ENCODE data around the gene CHTF8. TPM values are rescaled to one million over a fixed set of nuclear protein-coding genes. Genes with fewer than 3 reads are reported as not detected.

Gene CHTF8
- total and polyA plus RNA-seq, 9 donors: 47.9 to 130 (median 82.6) TPM

GRCh38 chr16:69116256-69116875 lies 16.0 kb downstream of the CHTF8 start:
- Histone ChIP-seq H3K36me3 (no peaks in the 10 kb centered on the region), H3K4me3 (no peak overlapping the region), H3K9me3 (no peaks in the 10 kb centered on the region), H3K4me1 (ENCODE audit: insufficient read depth) (no peaks in the 10 kb centered on the region), H3K27me3 (no peaks in the 10 kb centered on the region), H3K27ac (no peak overlapping the region)
- TF ChIP-seq CTCF (IDR thresholded peaks at IDR 0.05): no peak
- TF ChIP-seq EP300 (IDR thresholded peaks at IDR 0.05): no peak
- peak in 1 of 5 donors; percentile 10 for DNase-seq
- intact Hi-C loops (cut with DNase I): loop anchor here in 1 of 4 donors (5.0 kb wide), 1 partner anchor 264 kb away; no protein-coding TSS in a partner anchor
- WGBS, 3 donors: 91 to 92% (median 91%) methylated on average over 7 of the region's 7 CpGs

GRCh38 chr16:69115837-69116236 lies 16.6 kb downstream of the CHTF8 start:
- Histone ChIP-seq H3K36me3 (no peaks in the 10 kb centered on the region), H3K27ac (no peak overlapping the region), H3K4me1 (ENCODE audit: insufficient read depth) (no peaks in the 10 kb centered on the region), H3K9me3 (no peaks in the 10 kb centered on the region), H3K4me3 (no peak overlapping the region), H3K27me3 (no peaks in the 10 kb centered on the region)
- intact Hi-C loops (cut with DNase I): loop anchor here in 1 of 4 donors (5.0 kb wide), 1 partner anchor 264 kb away; no protein-coding TSS in a partner anchor
- no peak for DNase-seq
- TF ChIP-seq POLR2A (IDR thresholded peaks at IDR 0.05) (no peak), EP300 (IDR thresholded peaks at IDR 0.05) (no peak), CTCF (IDR thresholded peaks at IDR 0.05) (no peak)
- 65 to 78% (median 67%) methylated on average over 1 of the region's 1 CpG for WGBS, 3 donors

GRCh38 chr16:69115361-69115760 lies 17.0 kb downstream of the CHTF8 start:
- no peaks in the 10 kb centered on the region for H3K4me1 ChIP-seq (ENCODE audit: insufficient read depth)
- intact Hi-C loops (cut with DNase I): loop anchor here in 1 of 4 donors (5.0 kb wide), 1 partner anchor 263 kb away; no protein-coding TSS in a partner anchor
- no peak overlapping the region for H3K4me3 ChIP-seq
- no peaks in the 10 kb centered on the region for H3K27me3 ChIP-seq
- no peaks in the 10 kb centered on the region for H3K36me3 ChIP-seq
- TF ChIP-seq CTCF (IDR thresholded peaks at IDR 0.05) (no peak), POLR2A (IDR thresholded peaks at IDR 0.05) (no peak), EP300 (IDR thresholded peaks at IDR 0.05) (no peak)
- H3K9me3 ChIP-seq: no peaks in the 10 kb centered on the region
- no peak overlapping the region for H3K27ac ChIP-seq
- peak in 1 of 5 donors; percentile 11 for DNase-seq
- WGBS, 3 donors: 95 to 96% (median 96%) methylated on average over 5 of the region's 5 CpGs

GRCh38 chr16:69114976-69115355 lies 17.4 kb downstream of the CHTF8 start:
- WGBS, 3 donors: 96 to 98% (median 97%) methylated on average over 6 of the region's 6 CpGs
- intact Hi-C loops (cut with DNase I): loop anchor here in 1 of 4 donors (5.0 kb wide), 1 partner anchor 263 kb away; no protein-coding TSS in a partner anchor
- DNase-seq: no peak

More at GRCh38 chr16:69114976-69115355, 17.4 kb downstream of the CHTF8 start:
- no peaks in the 10 kb centered on the region for H3K9me3 ChIP-seq
- no peaks in the 10 kb centered on the region for H3K36me3 ChIP-seq
- TF ChIP-seq CTCF (IDR thresholded peaks at IDR 0.05) (no peak), EP300 (IDR thresholded peaks at IDR 0.05) (no peak), POLR2A (IDR thresholded peaks at IDR 0.05) (no peak)
- no peak overlapping the region for H3K4me3 ChIP-seq
- H3K27me3 ChIP-seq: no peaks in the 10 kb centered on the region
- H3K4me1 ChIP-seq (ENCODE audit: insufficient read depth): no peaks in the 10 kb centered on the region
- no peak overlapping the region for H3K27ac ChIP-seq

All from ovary (tissue), 9 donors.